Effector memory CD8-positive, alpha-beta T cell (primary cell): ENCODE results near the gene DOP1B.

ENCODE experiments used
- ATAC-seq: fragments of 150-1000 bp; cut with Tn5 transposase; replicated peaks from 2 replicates; pipeline ENCODE4 v1.10.0; 2021; ENCODE audit warnings: mild to moderate bottlenecking, moderate library complexity
- DNase-seq, 3 experiments: peaks; one replicate each; pipeline ENCODE4 v3.0.0; 2021
- H3K27ac Mint-ChIP-seq, 2 donors: one replicate each; pipeline ENCODE4 v1.8.0; 2022; ENCODE audit warnings: mild to moderate bottlenecking in 2 of 2, mixed read lengths in 2 of 2, moderate library complexity in 2 of 2
- H3K27me3 Mint-ChIP-seq, 2 donors: one replicate each; pipeline ENCODE4 v1.8.0; 2022; ENCODE audit warnings: mixed read lengths in 2 of 2
- H3K36me3 Mint-ChIP-seq: one replicate; pipeline ENCODE4 v1.8.0; 2022; ENCODE audit warnings: mild to moderate bottlenecking, moderate library complexity, mixed read lengths; ENCODE audit not compliant: insufficient read depth
- H3K4me1 Mint-ChIP-seq, 2 donors: one replicate each; pipeline ENCODE4 v1.8.0; 2022; ENCODE audit warnings: low read depth in 2 of 2, mixed read lengths in 2 of 2
- H3K4me3 Mint-ChIP-seq, 2 donors: one replicate each; pipeline ENCODE4 v1.8.0; 2022; ENCODE audit warnings: mild to moderate bottlenecking in 2 of 2, mixed read lengths in 2 of 2, moderate library complexity in 2 of 2
- H3K9me3 Mint-ChIP-seq, 2 donors: one replicate each; pipeline ENCODE4 v1.8.0; 2022; ENCODE audit warnings: mixed read lengths in 2 of 2

The DOP1B gene

GRCh38 chr21:36205962-36206361 is 49.3 kb downstream of the DOP1B start:
- H3K36me3 Mint-ChIP-seq, result peaks cover 10% of the 10 kb centered on the region
- ATAC-seq (no peak), DNase-seq (no peak)
- no peaks in the 10 kb centered on the region for H3K9me3 Mint-ChIP-seq
- H3K4me3 Mint-ChIP-seq, result no peak overlapping the region
- H3K27ac Mint-ChIP-seq, result no peak overlapping the region
- peaks cover 3 to 5% of the 10 kb centered on the region in 2 donors for H3K4me1 Mint-ChIP-seq
- H3K27me3 Mint-ChIP-seq, result no peaks in the 10 kb centered on the region
